Chondrocyte (in vitro differentiated cells): ENCODE results near the gene ARHGEF10L. TPM values are rescaled to one million over a fixed set of nuclear protein-coding genes. Genes with fewer than 3 reads are reported as not detected.

ENCODE experiments used
- DNase-seq: peaks from one replicate; pipeline ENCODE4 v3.0.0; 2021; ENCODE audit warnings: mixed read lengths, low spot score
- H3K27ac Mint-ChIP-seq: one replicate; pipeline ENCODE4 v1.8.0; 2021; ENCODE audit warnings: mild to moderate bottlenecking, moderate library complexity, mixed read lengths; ENCODE audit not compliant: unreplicated experiment
- H3K27me3 Mint-ChIP-seq: 2 replicates; pipeline ENCODE4 v1.8.0; 2021; ENCODE audit warnings: low read depth, mixed read lengths
- H3K36me3 Mint-ChIP-seq: 2 replicates; pipeline ENCODE4 v1.8.0; 2021; ENCODE audit warnings: low read depth, mixed read lengths
- H3K4me1 Mint-ChIP-seq: 2 replicates; pipeline ENCODE4 v1.8.0; 2021; ENCODE audit warnings: low read depth, mild to moderate bottlenecking, mixed read lengths
- H3K4me3 Mint-ChIP-seq: one replicate; pipeline ENCODE4 v1.8.0; 2021; ENCODE audit warnings: mild to moderate bottlenecking, moderate library complexity, mixed read lengths; ENCODE audit not compliant: unreplicated experiment
- H3K9me3 Mint-ChIP-seq: 2 replicates; pipeline ENCODE4 v1.8.0; 2021; ENCODE audit warnings: low read depth, mixed read lengths
- CTCF ChIP-seq: fragments of 200-600 bp; sonication (generic); IDR thresholded peaks from 2 replicates; pipeline ENCODE4 v1.5.0; 2021; ENCODE audit warnings: antibody characterized with exemption, mild to moderate bottlenecking, moderate library complexity
- total RNA-seq: library from RNA; stranded (reverse); gene quantifications from 3 replicates; pipeline ENCODE4 v1.2.1, GENCODE V29; 2021

Gene ARHGEF10L
- total RNA-seq, 1 donor from 2014 or later: 40.0 TPM

DNA sequence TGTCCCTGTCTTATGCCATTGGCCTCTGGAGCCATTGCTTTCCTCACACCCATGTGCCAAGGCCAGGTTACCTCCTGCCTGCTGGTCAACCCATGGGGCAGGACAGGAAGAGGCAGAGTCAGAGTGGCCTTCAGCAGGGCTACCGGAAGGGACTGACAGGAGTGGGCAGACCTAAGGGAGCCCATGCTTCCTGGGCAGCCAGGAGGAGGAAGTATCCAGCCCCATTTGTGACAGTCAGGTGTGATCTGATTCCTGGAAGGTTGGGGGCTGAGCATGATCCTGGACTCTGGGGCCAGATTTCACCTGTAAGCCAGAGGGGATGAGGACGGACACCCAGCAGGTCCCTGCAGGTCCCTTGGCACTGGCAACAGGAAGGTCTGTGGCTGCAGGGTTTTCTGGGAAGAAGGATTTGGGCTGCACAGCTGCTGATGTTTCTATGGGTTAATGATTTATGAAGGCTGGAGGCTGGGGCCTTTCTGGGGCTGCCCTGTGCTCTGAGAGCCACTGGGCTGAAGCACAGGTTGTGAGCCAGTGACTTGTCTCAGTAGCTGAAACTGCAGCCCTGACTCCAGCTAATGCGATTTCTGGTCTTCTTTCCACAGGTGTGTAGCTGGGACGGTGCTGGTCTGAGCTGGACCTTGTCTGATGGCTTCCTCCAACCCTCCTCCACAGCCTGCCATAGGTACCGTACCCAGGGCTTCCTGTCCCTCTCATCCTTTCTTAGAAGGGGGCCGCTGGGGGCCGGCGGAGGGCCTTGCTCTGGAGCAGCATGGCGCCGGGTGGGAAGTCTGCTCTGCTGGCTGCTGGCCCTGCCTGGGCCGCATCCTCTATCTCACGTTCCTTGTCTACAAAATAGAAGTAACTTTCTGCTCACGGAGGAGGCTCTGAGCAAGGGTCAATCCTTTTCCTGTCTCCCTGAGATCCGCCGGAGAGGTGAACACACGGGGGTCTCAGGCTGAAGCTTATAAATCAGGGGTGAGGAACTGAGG lies 40.7 kb downstream of the ARHGEF10L start:
- Mint-ChIP-seq H3K4me1 (peaks cover 37% of the 10 kb centered on the region), H3K27ac (peak overlapping the region; percentile 34), H3K27me3 (no peaks in the 10 kb centered on the region), H3K36me3 (peaks cover 4% of the 10 kb centered on the region), H3K4me3 (no peak overlapping the region), H3K9me3 (no peaks in the 10 kb centered on the region)
- no peak for DNase-seq
- no peak for TF ChIP-seq CTCF

DNA sequence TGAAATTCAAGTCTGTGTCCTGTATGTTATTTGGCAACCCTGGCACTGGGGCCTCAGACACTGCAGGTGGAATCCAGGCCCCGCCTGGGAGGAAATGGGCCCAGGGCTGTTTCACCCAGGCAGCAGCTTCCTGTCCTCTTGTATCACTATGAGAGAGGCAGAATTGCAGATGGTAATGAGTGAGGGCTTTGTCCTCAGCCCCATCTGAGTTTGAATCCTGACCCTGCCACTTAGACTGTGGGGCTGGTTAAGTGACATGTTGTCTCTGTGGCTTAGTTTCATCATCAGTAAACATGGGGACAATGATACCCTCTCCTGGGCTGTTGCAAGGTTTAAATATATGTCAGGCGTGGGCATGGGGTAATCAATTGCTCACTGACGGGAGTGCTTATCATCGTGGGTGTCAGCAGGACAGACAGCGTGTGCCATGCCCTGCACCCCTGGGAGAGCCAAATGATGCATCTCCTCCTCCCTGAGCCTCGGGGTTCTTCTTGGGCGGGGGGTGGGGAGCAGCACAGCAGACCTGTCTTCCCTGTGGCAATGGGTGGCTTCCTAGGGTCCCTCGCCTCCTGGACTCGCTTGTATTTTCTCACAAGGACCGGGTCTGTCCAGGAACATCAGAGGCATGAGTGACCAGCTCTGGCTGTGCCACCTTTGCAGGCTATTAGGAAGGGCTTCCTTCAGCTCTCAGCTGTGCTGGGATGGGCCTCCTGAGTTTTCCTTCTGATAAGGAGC lies 42.1 kb downstream of the ARHGEF10L start:
- H3K27me3 Mint-ChIP-seq: no peaks in the 10 kb centered on the region
- peak overlapping the region; percentile 34 for H3K27ac Mint-ChIP-seq
- H3K36me3 Mint-ChIP-seq: peaks cover 4% of the 10 kb centered on the region
- DNase-seq: no peak
- TF ChIP-seq CTCF: no peak
- H3K4me1 Mint-ChIP-seq: peaks cover 43% of the 10 kb centered on the region
- H3K9me3 Mint-ChIP-seq: no peaks in the 10 kb centered on the region
- H3K4me3 Mint-ChIP-seq: no peak overlapping the region

- no peak for DNase-seq
- peaks cover 50% of the 10 kb centered on the region for H3K4me1 Mint-ChIP-seq
- no peak overlapping the region for H3K27ac Mint-ChIP-seq
- no peaks in the 10 kb centered on the region for H3K27me3 Mint-ChIP-seq
- H3K9me3 Mint-ChIP-seq: no peaks in the 10 kb centered on the region
- peaks cover 4% of the 10 kb centered on the region for H3K36me3 Mint-ChIP-seq
- TF ChIP-seq CTCF: no peak
- H3K4me3 Mint-ChIP-seq: no peak overlapping the region
Measured at GRCh38 chr1:17582124-17582774, 42.8 kb downstream of the ARHGEF10L start.

DNA sequence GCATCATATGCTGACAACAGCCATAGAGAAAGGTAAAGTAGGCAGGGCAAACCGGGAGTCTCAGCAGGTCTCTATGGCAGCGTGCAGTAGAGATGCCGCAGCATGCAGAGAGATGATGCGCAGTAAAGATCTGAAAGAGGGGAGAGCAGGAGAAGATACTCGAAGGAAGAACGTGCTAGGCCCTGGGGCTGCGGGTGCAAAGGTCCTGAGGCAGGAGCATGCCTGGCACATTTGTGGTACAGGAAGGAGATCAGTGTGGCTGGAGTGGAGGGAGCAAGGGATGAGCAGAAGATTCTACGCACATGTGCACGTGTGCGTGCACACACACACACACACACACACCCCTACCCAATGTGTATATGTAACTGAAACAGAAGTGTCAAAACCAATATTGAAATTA lies 45.0 kb downstream of the ARHGEF10L start:
- DNase-seq: no peak
- TF ChIP-seq CTCF: no peak
- H3K27ac Mint-ChIP-seq: no peak overlapping the region
- H3K4me1 Mint-ChIP-seq: peaks cover 68% of the 10 kb centered on the region
- no peaks in the 10 kb centered on the region for H3K9me3 Mint-ChIP-seq
- peaks cover 4% of the 10 kb centered on the region for H3K36me3 Mint-ChIP-seq
- H3K4me3 Mint-ChIP-seq: no peak overlapping the region
- H3K27me3 Mint-ChIP-seq: no peaks in the 10 kb centered on the region
